Medulla oblongata (tissue), 1 donor: ENCODE results near the gene ARPC4.
"Not testable (repeated sequence)": the region's sequence is repeated elsewhere in the genome, so short reads cannot be mapped to it uniquely, and the experiment has no call there.

Source experiments
- DNase-seq: peaks from one replicate; pipeline ENCODE4 v3.0.0-alpha.2; 2015; ENCODE audit errors: extremely low spot score

ARPC4 gene

GRCh38 chr3:9770276-9770812, 22.5 kb upstream of the ARPC4 start:
- peak; percentile 73 for DNase-seq

GRCh38 chr3:9771007-9771406, 21.9 kb upstream of the ARPC4 start:
- not testable (repeated sequence) for DNase-seq

- no peak for DNase-seq
Measured at GRCh38 chr3:9776896-9777693, 15.8 kb upstream of the ARPC4 start.

GRCh38 chr3:9777694-9778021, 15.2 kb upstream of the ARPC4 start:
- DNase-seq = no peak

GRCh38 chr3:9778143-9779074, 14.5 kb upstream of the ARPC4 start:
- DNase-seq = no peak

GRCh38 chr3:9779075-9779593, 13.7 kb upstream of the ARPC4 start:
- no peak for DNase-seq

GRCh38 chr3:9779721-9780457, 13.0 kb upstream of the ARPC4 start:
- peak; percentile 86 for DNase-seq

GRCh38 chr3:9780458-9780812, 12.4 kb upstream of the ARPC4 start:
- no peak for DNase-seq

GRCh38 chr3:9780910-9781309, 12.0 kb upstream of the ARPC4 start:
- DNase-seq = no peak

- no peak for DNase-seq
Measured at GRCh38 chr3:9781551-9781950, 11.3 kb upstream of the ARPC4 start.

GRCh38 chr3:9781978-9782603, 10.8 kb upstream of the ARPC4 start:
- no peak for DNase-seq

- no peak for DNase-seq
Measured at GRCh38 chr3:9782770-9783169, 10.1 kb upstream of the ARPC4 start.

GRCh38 chr3:9783954-9784353, 8.9 kb upstream of the ARPC4 start:
- no peak for DNase-seq

GRCh38 chr3:9784965-9785364, 7.9 kb upstream of the ARPC4 start:
- no peak for DNase-seq

GRCh38 chr3:9785602-9786001, 7.3 kb upstream of the ARPC4 start:
- no peak for DNase-seq

- DNase-seq = no peak
Measured at GRCh38 chr3:9786209-9786739, 6.6 kb upstream of the ARPC4 start.

- DNase-seq = no peak
Measured at GRCh38 chr3:9786825-9787669, 5.8 kb upstream of the ARPC4 start.

GRCh38 chr3:9787714-9788113, 5.2 kb upstream of the ARPC4 start:
- no peak for DNase-seq

- DNase-seq = no peak
Measured at GRCh38 chr3:9791127-9791526, 1.8 kb upstream of the ARPC4 start.

GRCh38 chr3:9791790-9792404, 985 bp upstream of the ARPC4 start:
- no peak for DNase-seq
